ENCODE measurements around the gene TMEM92.

- TF ChIP-seq POLR2A (IDR thresholded peaks at IDR 0.05), result no peak
- TF ChIP-seq, protein P1, sequence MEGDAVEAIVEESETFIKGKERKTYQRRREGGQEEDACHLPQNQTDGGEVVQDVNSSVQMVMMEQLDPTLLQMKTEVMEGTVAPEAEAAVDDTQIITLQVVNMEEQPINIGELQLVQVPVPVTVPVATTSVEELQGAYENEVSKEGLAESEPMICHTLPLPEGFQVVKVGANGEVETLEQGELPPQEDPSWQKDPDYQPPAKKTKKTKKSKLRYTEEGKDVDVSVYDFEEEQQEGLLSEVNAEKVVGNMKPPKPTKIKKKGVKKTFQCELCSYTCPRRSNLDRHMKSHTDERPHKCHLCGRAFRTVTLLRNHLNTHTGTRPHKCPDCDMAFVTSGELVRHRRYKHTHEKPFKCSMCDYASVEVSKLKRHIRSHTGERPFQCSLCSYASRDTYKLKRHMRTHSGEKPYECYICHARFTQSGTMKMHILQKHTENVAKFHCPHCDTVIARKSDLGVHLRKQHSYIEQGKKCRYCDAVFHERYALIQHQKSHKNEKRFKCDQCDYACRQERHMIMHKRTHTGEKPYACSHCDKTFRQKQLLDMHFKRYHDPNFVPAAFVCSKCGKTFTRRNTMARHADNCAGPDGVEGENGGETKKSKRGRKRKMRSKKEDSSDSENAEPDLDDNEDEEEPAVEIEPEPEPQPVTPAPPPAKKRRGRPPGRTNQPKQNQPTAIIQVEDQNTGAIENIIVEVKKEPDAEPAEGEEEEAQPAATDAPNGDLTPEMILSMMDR (IDR thresholded peaks at IDR 0.05), result no peak
Measured at GRCh38 chr17:50312308-50312707, 38.0 kb downstream of the TMEM92 start.

Data from adrenal gland (tissue), 5 donors.